Midbrain (tissue), 1 donor: Measurements from ENCODE around the gene IFI30.

ENCODE experiments used
- DNase-seq: peaks from one replicate; lab custom pipeline; 2025; lab: John Stamatoyannopoulos, UW

Gene IFI30

DNA sequence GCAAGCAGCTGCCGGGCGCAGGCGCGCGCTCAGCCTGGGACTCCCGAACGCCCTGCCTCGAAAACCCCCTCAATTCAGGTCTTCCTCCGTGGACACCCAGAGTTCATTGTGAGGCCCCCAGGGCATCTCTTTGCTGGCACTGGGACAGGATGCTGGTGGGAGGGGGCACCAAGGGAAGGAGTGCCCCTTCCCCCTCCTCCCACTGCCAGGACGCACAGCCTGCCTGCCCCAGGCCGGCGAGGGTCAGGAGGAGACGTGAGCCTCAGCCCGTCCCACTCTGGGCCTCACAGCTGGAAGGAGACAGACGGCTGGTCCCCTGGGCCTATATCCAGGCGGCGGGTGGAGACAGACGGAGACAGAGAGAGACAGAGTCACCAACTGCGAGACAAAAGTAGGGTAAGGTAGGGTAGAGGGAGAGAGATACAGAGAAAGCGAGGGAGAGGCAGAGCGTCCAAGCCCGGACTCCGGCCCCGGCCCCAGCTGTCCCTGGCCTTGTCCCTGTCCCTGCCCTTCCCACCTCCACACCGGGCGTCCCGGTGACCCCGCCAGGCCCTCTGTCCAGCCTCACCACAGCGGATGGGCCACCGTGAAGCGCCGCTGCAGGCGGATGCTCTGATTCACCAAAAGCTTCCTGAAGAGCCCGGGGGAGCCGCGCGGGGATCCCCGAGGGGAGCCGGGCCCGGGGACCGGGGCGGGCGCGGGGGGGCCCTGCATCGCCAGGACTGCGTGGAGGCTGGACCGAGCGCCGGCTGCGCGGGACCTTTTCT, 52.3 kb downstream of the IFI30 start, which contains the start of gene PDE4C:
Gene PDE4C (minus strand): TSS at position 737 of the 767 bp plus-strand sequence. CDS start 23 bp downstream, at position 714.
- no peak for DNase-seq

DNA sequence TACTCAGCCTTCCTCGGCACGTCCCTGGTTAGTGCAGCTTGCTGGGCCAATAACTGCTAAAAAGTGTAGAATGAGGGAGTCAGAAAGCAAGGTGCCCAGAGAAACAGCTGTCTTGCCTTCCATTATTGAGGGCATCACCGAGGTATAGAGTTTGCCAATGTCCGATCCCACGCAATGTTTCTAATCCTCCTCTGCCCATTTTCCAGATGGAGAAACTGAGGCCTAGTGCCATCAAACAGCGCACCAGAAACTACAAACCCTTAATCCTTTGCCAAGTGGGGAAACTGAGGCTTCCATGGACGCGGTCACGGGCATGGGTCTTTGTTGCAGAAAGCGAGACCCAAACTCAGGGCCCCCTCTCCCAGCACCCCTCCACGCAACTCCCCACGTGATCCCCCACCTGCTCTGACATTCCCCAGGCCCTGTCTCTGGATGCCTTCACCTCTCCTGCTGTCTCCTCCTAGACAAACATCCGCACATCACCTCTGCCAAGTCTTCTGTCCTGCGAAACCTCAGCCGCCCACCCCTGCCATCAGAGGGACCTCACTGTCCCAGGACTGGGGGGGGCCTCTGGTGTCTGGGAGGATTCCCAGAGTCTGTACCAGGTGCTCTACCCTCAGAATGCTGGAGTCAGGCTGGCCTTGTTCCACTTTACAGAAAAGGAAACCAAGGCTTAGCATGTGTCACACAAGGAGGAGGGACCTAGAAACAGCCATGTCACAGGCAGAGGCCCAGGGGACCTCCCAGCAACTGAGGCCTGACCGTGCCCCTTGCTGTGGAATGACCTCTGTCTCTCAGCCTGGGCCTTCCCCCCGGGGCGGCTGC, 53.6 kb downstream of the IFI30 start:
- no peak for DNase-seq
